Measurements from ENCODE around the gene ARHGAP35. TPM values are rescaled to one million over a fixed set of nuclear protein-coding genes. Genes with fewer than 3 reads are reported as not detected.

Gene ARHGAP35
- 21.7 and 28.5 TPM in 2 replicates for total RNA-seq

DNA sequence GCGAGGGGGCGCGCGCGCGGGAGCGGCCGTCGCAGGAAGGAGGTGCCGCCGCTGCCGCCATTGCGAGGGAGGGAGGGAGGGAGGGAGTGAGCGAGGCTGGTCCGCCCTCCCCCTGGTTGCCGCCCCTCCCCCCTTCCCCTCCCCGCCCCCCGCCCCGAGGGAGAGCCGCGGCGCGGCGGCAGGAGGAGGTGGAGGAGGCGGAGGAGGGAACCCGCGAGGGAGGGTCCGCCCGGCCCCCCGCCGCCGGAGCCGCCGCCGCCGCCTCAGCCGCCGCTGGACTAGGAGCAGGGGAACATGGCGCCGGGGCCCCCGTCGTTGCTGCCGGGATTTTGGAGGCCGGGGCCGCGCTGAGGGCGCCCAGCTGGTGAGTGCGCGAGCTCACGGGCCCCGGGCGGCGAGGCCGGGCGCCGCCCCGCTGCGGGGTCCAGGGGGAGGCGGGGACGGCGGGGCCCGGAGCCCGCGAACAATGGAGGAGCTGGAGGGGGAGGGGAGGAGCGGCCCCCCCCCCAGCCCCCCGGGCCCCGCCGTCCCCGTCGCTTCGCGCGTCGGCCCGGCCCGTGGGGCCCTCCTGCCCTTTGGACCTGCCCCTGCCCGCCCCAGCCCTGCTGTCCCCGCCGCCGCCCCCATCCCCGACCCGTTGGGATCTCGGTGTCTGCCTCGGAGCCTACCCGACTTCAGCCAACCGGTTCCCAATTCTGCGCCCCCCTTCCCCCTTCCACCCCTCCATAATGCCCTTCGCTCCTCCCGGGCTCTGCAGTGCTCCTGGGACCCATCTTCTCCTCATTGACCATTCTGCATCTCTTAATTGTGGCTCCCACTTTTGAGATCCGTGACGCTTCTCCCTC is at the start of gene ARHGAP35:
Gene ARHGAP35, plus strand, starts transcription at position 152 of the 845 bp plus-strand sequence. CDS start 57,679 bp downstream, outside the sequence.

DNA sequence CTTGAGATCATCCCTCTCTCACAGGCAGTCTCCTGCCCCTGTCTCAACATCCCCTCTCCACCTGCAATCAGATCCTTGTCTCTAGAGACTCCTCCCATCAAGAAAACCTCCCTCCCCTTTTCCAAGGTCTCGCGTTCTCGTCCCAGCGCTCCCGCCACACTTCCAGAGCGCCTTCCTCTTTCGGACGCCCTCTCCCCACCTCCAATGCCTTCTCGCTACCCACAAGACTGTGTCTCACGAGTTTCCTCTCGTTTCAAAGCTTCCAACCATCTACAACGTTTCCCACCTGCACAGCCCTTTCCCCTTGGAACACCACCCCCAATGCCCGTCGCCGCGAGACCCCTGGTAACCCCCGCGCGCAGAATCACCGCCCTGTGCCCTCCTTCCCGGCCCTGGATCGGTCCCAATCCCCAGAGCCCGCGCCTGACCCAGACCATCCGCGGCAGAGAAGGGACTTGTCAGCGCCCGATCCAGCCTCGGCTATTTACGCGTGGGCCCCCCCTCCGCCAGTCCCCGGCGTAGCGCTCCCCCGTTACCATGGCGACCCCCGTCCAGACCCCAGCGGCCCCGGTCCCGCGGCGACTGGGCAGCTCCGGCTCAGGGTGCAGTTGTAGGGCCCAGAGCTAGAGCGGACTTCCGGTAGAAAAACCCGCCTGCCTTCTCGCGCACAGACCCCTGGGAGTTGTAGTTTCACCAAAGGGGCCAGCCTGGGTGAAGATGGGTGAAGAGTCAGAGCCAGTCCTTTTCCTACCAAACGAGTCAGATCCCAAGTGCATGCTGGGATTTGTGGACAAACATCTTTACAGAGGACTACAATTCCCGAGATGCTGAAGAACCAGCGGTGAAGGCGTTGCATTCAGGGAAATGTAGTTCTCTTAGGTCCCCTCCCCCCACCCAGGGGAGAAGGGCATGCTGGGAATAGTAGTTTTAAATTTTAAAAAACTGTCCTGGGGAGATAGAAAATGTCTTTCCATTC is 10.3 kb upstream of the ARHGAP35 start, which contains the start of gene AP2S1:
Gene AP2S1, minus strand, starts transcription at position 619 of the 976 bp plus-strand sequence. Its CDS starts 80 bp downstream, at position 539.

Other genes starting within 250 kb of the ARHGAP35 start
- gene PTGIR, start 235.9 kb upstream of the ARHGAP35 start, total RNA-seq: 0.05 and 0.21 TPM in 2 replicates
- not detected in 2 replicates for gene GNG8, start 224.8 kb upstream of the ARHGAP35 start, total RNA-seq
- gene DACT3, start 199.8 kb upstream of the ARHGAP35 start, total RNA-seq: not detected in 2 replicates
- 27.9 and 39.0 TPM in 2 replicates for gene PRKD2, start 143.9 kb upstream of the ARHGAP35 start, total RNA-seq
- 9.0 and 12.6 TPM in 2 replicates for gene FKRP, start 114.9 kb upstream of the ARHGAP35 start, total RNA-seq
- 65.4 and 88.2 TPM in 2 replicates for gene STRN4, start 114.5 kb upstream of the ARHGAP35 start, total RNA-seq
- 155 and 199 TPM in 2 replicates for gene SLC1A5, start 72.4 kb upstream of the ARHGAP35 start, total RNA-seq
- 331 and 340 TPM in 2 replicates for gene AP2S1, start 10.2 kb upstream of the ARHGAP35 start, total RNA-seq
- 0.51 and 1.7 TPM in 2 replicates for gene NPAS1, start 158.8 kb downstream of the ARHGAP35 start, total RNA-seq
- gene TMEM160, start 187.6 kb downstream of the ARHGAP35 start, total RNA-seq: 72.8 and 136 TPM in 2 replicates

All from airway epithelial cell (primary cell).